OCI-LY3 (cell line): ENCODE results near the gene CAMK2D.
A peak's percentile ranks its signal among the peaks of the same experiment; 100 is the strongest.

Source experiments
- H2AFZ ChIP-seq: fragments of 200-600, 300-600 bp; shearing (Covaris generic); 2 replicates; pipeline ENCODE4 v1.6.0; 2014; ENCODE audit warnings: antibody characterized with exemption, low read depth, low read length
- H3K27ac ChIP-seq: fragments of 200-600, 300-600 bp; sonication (generic); 2 replicates; pipeline ENCODE4 v1.5.1; 2014; ENCODE audit warnings: mild to moderate bottlenecking, low read length, moderate library complexity, mixed read lengths
- H3K27me3 ChIP-seq: fragments of 200-600, 300-600 bp; sonication (generic); 2 replicates; pipeline ENCODE4 v1.6.1; 2014; ENCODE audit warnings: low read depth, low read length, mixed read lengths
- H3K36me3 ChIP-seq: fragments of 200-600, 300-600 bp; sonication (generic); replicated peaks from 2 replicates; pipeline ENCODE3; 2014; ENCODE audit warnings: low read depth, low read length, mixed read lengths
- H3K4me1 ChIP-seq: fragments of 300-600, 200-600 bp; sonication (generic); 2 replicates; pipeline ENCODE4 v1.6.1; 2014; ENCODE audit warnings: low read length, mixed read lengths
- H3K4me2 ChIP-seq: fragments of 200-600, 300-600 bp; sonication (generic); 2 replicates; pipeline ENCODE4 v1.6.1; 2014; ENCODE audit warnings: low read length, mixed read lengths
- H3K4me3 ChIP-seq: fragments of 300-600, 200-600 bp; sonication (generic); 2 replicates; pipeline ENCODE4 v1.5.1; 2014; ENCODE audit warnings: antibody characterized with exemption, mild to moderate bottlenecking, low read length, moderate library complexity
- H3K79me2 ChIP-seq: fragments of 300-600, 200-600 bp; shearing (Covaris generic); 2 replicates; pipeline ENCODE4 v1.6.1; 2014; ENCODE audit warnings: mild to moderate bottlenecking, low read length, mixed read lengths
- H3K9ac ChIP-seq: fragments of 300-600, 200-600 bp; shearing (Covaris generic); 2 replicates; pipeline ENCODE4 v1.6.0; 2014; ENCODE audit warnings: mild to moderate bottlenecking, low read length, moderate library complexity
- H3K9me3 ChIP-seq: fragments of 200-600, 300-600 bp; shearing (Covaris generic); 2 replicates; pipeline ENCODE4 v1.6.1; 2014; ENCODE audit warnings: low read length, mixed read lengths; ENCODE audit not compliant: insufficient read depth
- H4K20me1 ChIP-seq: fragments of 200-600, 300-600 bp; sonication (generic); 2 replicates; pipeline ENCODE4 v1.6.1; 2016; ENCODE audit warnings: low read length, mixed read lengths; ENCODE audit not compliant: insufficient read depth
- EZH2phosphoT487 ChIP-seq: fragments of 200-600 bp; shearing (Covaris generic); IDR thresholded peaks from 2 replicates; pipeline ENCODE4 v1.6.1; 2018; ENCODE audit warnings: antibody characterized with exemption, mixed run types, low read depth
- TF ChIP-seq, protein P1 (sequence below): fragments of 200-600, 300-600 bp; sonication (generic); IDR thresholded peaks from 2 replicates; pipeline ENCODE4 v1.5.1; 2014; ENCODE audit warnings: antibody characterized with exemption, low read length, low read depth

CAMK2D gene

DNA sequence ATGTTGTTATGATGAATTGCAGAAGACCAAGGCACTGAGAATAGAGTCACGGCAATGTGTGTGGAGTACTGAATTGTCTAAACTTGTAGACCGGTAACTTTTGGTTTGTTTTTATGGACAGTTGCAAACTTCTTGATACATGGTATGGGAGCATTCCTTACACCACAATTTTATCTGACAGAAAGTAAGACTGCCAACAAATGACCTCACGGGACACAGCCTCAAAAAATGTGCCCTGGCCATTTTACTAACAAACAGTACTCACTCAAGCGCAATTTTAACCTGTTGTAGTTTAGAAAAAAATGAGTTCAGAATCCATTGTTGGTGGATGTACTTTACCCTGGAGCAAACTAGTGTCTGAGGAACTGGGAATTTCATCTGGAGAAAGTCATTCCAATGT is 321.2 kb downstream of the CAMK2D start:
- no peak overlapping the region for H3K9ac ChIP-seq
- TF ChIP-seq, protein P1, sequence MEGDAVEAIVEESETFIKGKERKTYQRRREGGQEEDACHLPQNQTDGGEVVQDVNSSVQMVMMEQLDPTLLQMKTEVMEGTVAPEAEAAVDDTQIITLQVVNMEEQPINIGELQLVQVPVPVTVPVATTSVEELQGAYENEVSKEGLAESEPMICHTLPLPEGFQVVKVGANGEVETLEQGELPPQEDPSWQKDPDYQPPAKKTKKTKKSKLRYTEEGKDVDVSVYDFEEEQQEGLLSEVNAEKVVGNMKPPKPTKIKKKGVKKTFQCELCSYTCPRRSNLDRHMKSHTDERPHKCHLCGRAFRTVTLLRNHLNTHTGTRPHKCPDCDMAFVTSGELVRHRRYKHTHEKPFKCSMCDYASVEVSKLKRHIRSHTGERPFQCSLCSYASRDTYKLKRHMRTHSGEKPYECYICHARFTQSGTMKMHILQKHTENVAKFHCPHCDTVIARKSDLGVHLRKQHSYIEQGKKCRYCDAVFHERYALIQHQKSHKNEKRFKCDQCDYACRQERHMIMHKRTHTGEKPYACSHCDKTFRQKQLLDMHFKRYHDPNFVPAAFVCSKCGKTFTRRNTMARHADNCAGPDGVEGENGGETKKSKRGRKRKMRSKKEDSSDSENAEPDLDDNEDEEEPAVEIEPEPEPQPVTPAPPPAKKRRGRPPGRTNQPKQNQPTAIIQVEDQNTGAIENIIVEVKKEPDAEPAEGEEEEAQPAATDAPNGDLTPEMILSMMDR, result no peak
- TF ChIP-seq EZH2phosphoT487, result no peak
- H4K20me1 ChIP-seq, result no peaks in the 10 kb centered on the region
- H3K4me1 ChIP-seq, result peaks cover 6% of the 10 kb centered on the region
- no peak overlapping the region for H3K27ac ChIP-seq
- H3K4me2 ChIP-seq, result no peak overlapping the region
- peaks cover 6% of the 10 kb centered on the region; the same call in 1 of the 2 replicates for H3K27me3 ChIP-seq
- H3K9me3 ChIP-seq, result no peaks in the 10 kb centered on the region
- no peaks in the 10 kb centered on the region for H3K36me3 ChIP-seq
- H3K4me3 ChIP-seq, result no peak overlapping the region
- H3K79me2 ChIP-seq, result no peaks in the 10 kb centered on the region
- H2AFZ ChIP-seq, result no peak overlapping the region

DNA sequence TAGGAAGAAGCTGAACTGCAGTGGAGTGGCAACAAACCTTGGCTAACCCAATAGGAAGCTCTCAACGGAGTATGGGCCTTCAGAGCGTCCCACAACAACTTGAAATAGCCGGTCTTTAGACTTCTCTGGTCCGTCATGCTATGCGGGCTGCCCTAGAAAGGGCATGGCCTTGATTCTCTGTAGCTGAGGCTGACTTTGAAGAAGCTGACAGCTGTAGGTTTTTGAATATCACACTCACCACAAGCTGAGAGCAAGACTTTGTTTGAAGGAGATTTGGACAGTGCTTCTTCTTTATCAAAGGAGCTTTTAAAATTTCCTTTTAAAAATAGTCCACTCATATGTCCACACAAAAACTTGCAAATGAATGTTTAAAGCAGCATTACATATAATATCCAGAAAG is 322.9 kb downstream of the CAMK2D start:
- no peak for TF ChIP-seq EZH2phosphoT487
- TF ChIP-seq, protein P1, result no peak
- Histone ChIP-seq H3K4me1 (peaks cover 6% of the 10 kb centered on the region), H3K79me2 (no peaks in the 10 kb centered on the region)

GRCh38 chr4:113437129-113437528 is 324.4 kb downstream of the CAMK2D start:
- Histone ChIP-seq H3K27me3 (peaks cover 3% of the 10 kb centered on the region; the same call in 1 of the 2 replicates), H3K36me3 (no peaks in the 10 kb centered on the region), H2AFZ (0 out of 2 replicates have a peak overlapping the region, but pooled peaks have one; percentile 2), H3K9ac (no peak overlapping the region), H3K79me2 (no peaks in the 10 kb centered on the region), H3K4me1 (no peaks in the 10 kb centered on the region), H3K9me3 (no peaks in the 10 kb centered on the region), H3K27ac (no peak overlapping the region), H4K20me1 (no peaks in the 10 kb centered on the region), H3K4me3 (no peak overlapping the region), H3K4me2 (no peak overlapping the region)
- TF ChIP-seq, protein P1, result no peak
- TF ChIP-seq EZH2phosphoT487, result no peak

More for the DNA sequence above, 322.9 kb downstream of the CAMK2D start:
- no peak overlapping the region for H3K4me3 ChIP-seq
- no peaks in the 10 kb centered on the region for H3K9me3 ChIP-seq
- H3K36me3 ChIP-seq, result no peaks in the 10 kb centered on the region
- no peaks in the 10 kb centered on the region for H4K20me1 ChIP-seq
- no peak overlapping the region for H3K9ac ChIP-seq
- no peak overlapping the region for H2AFZ ChIP-seq
- peaks cover 6% of the 10 kb centered on the region; the same call in 1 of the 2 replicates for H3K27me3 ChIP-seq
- no peak overlapping the region for H3K27ac ChIP-seq
- no peak overlapping the region for H3K4me2 ChIP-seq

- Histone ChIP-seq H3K4me3 (no peak overlapping the region), H3K9ac (no peak overlapping the region), H3K9me3 (no peaks in the 10 kb centered on the region; the same call in 1 of the 2 replicates), H2AFZ (peak overlapping the region; percentile 29; the same call in 1 of the 2 replicates), H3K27ac (no peak overlapping the region), H3K4me2 (no peak overlapping the region), H3K27me3 (no peaks in the 10 kb centered on the region), H3K79me2 (no peaks in the 10 kb centered on the region), H3K36me3 (no peaks in the 10 kb centered on the region), H4K20me1 (no peaks in the 10 kb centered on the region), H3K4me1 (no peaks in the 10 kb centered on the region)
- TF ChIP-seq, protein P1, result no peak
- TF ChIP-seq EZH2phosphoT487, result no peak
These were observed 325.2 kb downstream of the CAMK2D start for GRCh38 chr4:113436360-113436759.
